Upper lobe of right lung (tissue), 1 donor: ENCODE results near the gene RFTN2. TPM values are rescaled to one million over a fixed set of nuclear protein-coding genes. Genes with fewer than 3 reads are reported as not detected.
"Not testable (repeated sequence)": the region's sequence is repeated elsewhere in the genome, so short reads cannot be mapped to it uniquely, and the experiment has no call there.

ENCODE experiments used
- ATAC-seq: fragments of 200-7000 bp; cut with Tn5 transposase; one replicate; pipeline ENCODE4 v1.9.1; 2020; ENCODE audit warnings: mild to moderate bottlenecking, moderate library complexity
- DNase-seq: peaks from one replicate; pipeline ENCODE4 v3.0.0-alpha.2; 2020
- H3K27ac ChIP-seq: fragments of 200-600 bp; one replicate; pipeline ENCODE4 v1.8.0; 2022
- H3K27me3 ChIP-seq: fragments of 200-600 bp; one replicate; pipeline ENCODE4 v1.8.0; 2022; ENCODE audit warnings: mild to moderate bottlenecking
- H3K36me3 ChIP-seq: fragments of 200-600 bp; one replicate; pipeline ENCODE4 v1.8.0; 2022
- H3K4me1 ChIP-seq: fragments of 200-600 bp; one replicate; pipeline ENCODE4 v1.8.0; 2022
- H3K4me3 ChIP-seq: fragments of 200-600 bp; one replicate; pipeline ENCODE4 v1.8.0; 2022; ENCODE audit warnings: mild to moderate bottlenecking
- H3K9me3 ChIP-seq: fragments of 200-600 bp; one replicate; pipeline ENCODE4 v1.8.0; 2022
- CTCF ChIP-seq: fragments of 200-600 bp; IDR thresholded peaks from one replicate; pipeline ENCODE4 v1.8.0; 2022; ENCODE audit warnings: antibody characterized with exemption
- intact Hi-C: fragments of 100-400 bp; cut with DNase I; formaldehyde crosslinking; loops from one replicate; pipeline ENCODE4 v1.11.0; 2022
- total RNA-seq: library from RNA; stranded (reverse); fragmentation: NEBNext Ultra II Directional; extraction: Animal tissue kit (Norgen Biotek cat#: 25700); gene quantifications from one replicate; pipeline ENCODE4 v1.2.1, GENCODE V29; 2021
- donor health status: DM: no; HTN: yes; CAD: no; lungs with severe emphysema.

Gene RFTN2
- total RNA-seq, 1 donor from 2014 or later, result 12.3 TPM

DNA sequence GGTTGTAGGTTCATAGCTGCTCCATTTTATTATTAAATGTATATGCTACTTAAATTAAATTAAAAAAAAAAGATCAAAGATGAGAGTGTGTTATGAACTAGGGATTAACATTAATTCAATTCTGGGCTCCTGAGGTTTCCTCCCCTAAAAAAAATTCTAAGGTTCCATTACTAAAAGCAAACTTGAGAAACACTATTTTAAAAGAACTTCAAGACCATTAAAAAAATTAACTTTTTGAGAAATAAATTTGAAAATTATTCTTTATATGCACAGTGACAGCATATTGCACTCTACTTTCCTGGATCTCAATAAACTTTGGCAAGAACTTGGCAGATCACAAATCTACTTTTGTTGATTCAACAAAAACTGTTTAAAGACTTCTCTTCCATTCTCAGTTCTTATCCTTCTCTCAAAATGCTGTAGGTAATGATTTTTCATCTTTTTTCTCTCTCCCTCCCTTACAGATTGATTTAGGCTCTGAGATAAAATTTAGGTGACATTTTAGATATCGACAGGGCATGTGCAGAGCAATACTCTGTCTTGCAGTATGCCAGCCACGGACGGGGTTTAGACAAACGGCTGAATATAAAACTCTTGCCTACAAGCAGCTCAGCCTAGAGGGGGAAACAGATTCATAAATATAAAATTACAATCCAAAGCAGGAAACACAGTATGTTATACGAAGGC lies 29.2 kb upstream of the RFTN2 start:
- no peak for DNase-seq
- Histone ChIP-seq H3K4me1 (peaks cover 37% of the 10 kb centered on the region), H3K27ac (peak overlapping the region; percentile 92), H3K36me3 (no peaks in the 10 kb centered on the region), H3K4me3 (peak overlapping the region; percentile 91), H3K9me3 (no peaks in the 10 kb centered on the region), H3K27me3 (no peaks in the 10 kb centered on the region)
- intact Hi-C loops, result no loop called here
- peak; percentile 44 for ATAC-seq
- no peak for TF ChIP-seq CTCF

- no peaks in the 10 kb centered on the region for H3K27me3 ChIP-seq
- DNase-seq (no peak), ATAC-seq (no peak)
- TF ChIP-seq CTCF, result no peak
- no peak overlapping the region for H3K27ac ChIP-seq
- H3K4me1 ChIP-seq, result peaks cover 7% of the 10 kb centered on the region
- no peaks in the 10 kb centered on the region for H3K36me3 ChIP-seq
- H3K9me3 ChIP-seq, result no peaks in the 10 kb centered on the region
- intact Hi-C loops, result no loop called here
- H3K4me3 ChIP-seq, result no peak overlapping the region
These were observed 25.6 kb upstream of the RFTN2 start for GRCh38 chr2:197700960-197701359.

GRCh38 chr2:197699724-197700123 lies 24.3 kb upstream of the RFTN2 start:
- intact Hi-C loops, H3K27ac ChIP-seq, H3K4me3 ChIP-seq, ATAC-seq, H3K4me1 ChIP-seq, H3K36me3 ChIP-seq, DNase-seq, H3K9me3 ChIP-seq, H3K27me3 ChIP-seq: not testable (repeated sequence)

DNA sequence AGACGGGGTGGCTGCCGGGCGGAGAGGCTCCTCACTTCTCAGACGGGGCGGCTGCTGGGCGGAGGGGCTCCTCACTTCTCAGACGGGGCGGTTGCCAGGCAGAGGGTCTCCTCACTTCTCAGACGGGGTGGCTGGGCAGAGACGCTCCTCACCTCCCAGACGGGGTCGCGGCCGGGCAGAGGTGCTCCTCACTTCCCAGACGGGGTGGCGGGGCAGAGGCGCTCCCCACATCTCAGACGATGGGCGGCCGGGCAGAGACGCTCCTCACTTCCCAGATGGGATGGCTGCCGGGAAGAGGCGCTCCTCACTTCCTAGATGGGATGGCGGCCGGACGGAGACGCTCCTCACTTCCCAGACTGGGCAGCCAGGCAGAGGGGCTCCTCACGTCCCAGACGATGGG lies 21.2 kb upstream of the RFTN2 start:
- DNase-seq, H3K9me3 ChIP-seq, intact Hi-C loops, ATAC-seq, H3K36me3 ChIP-seq, H3K27ac ChIP-seq, H3K4me3 ChIP-seq, H3K27me3 ChIP-seq, H3K4me1 ChIP-seq: not testable (repeated sequence)

- intact Hi-C loops, H3K27ac ChIP-seq, DNase-seq, H3K9me3 ChIP-seq, ATAC-seq, H3K27me3 ChIP-seq, H3K4me3 ChIP-seq, H3K36me3 ChIP-seq, H3K4me1 ChIP-seq: not testable (repeated sequence)
These were observed 20.6 kb upstream of the RFTN2 start for GRCh38 chr2:197695971-197696370.

- DNase-seq, H3K4me1 ChIP-seq, H3K27me3 ChIP-seq, H3K27ac ChIP-seq, intact Hi-C loops, H3K9me3 ChIP-seq, ATAC-seq, H3K4me3 ChIP-seq, H3K36me3 ChIP-seq: not testable (repeated sequence)
These were observed 19.8 kb upstream of the RFTN2 start for GRCh38 chr2:197695206-197695605.

GRCh38 chr2:197677483-197677882 lies 2.1 kb upstream of the RFTN2 start:
- Histone ChIP-seq H3K4me1 (peaks cover 13% of the 10 kb centered on the region), H3K9me3 (no peaks in the 10 kb centered on the region), H3K4me3 (no peak overlapping the region), H3K27ac (no peak overlapping the region), H3K36me3 (no peaks in the 10 kb centered on the region), H3K27me3 (no peaks in the 10 kb centered on the region)
- intact Hi-C loops, result no loop called here
- no peak for TF ChIP-seq CTCF
- ATAC-seq (no peak), DNase-seq (no peak)

- Histone ChIP-seq H3K36me3 (no peaks in the 10 kb centered on the region), H3K9me3 (no peaks in the 10 kb centered on the region), H3K27me3 (no peaks in the 10 kb centered on the region), H3K4me1 (peaks cover 13% of the 10 kb centered on the region), H3K27ac (no peak overlapping the region), H3K4me3 (no peak overlapping the region)
- ATAC-seq (no peak), DNase-seq (no peak)
- TF ChIP-seq CTCF, result no peak
- intact Hi-C loops, result no loop called here
These were observed 1.7 kb upstream of the RFTN2 start for GRCh38 chr2:197677056-197677455.
